Measurements from ENCODE around the gene SORBS1. TPM values are rescaled to one million over a fixed set of nuclear protein-coding genes. Genes with fewer than 3 reads are reported as not detected.

Gene SORBS1
- polyA plus RNA-seq, 10 donors = 49.7 to 107 (median 71.2) TPM

GRCh38 chr10:95462740-95463667, 98.2 kb downstream of the SORBS1 start:
- no peak for DNase-seq

GRCh38 chr10:95461611-95462010, 99.6 kb downstream of the SORBS1 start:
- DNase-seq = no peak

DNA sequence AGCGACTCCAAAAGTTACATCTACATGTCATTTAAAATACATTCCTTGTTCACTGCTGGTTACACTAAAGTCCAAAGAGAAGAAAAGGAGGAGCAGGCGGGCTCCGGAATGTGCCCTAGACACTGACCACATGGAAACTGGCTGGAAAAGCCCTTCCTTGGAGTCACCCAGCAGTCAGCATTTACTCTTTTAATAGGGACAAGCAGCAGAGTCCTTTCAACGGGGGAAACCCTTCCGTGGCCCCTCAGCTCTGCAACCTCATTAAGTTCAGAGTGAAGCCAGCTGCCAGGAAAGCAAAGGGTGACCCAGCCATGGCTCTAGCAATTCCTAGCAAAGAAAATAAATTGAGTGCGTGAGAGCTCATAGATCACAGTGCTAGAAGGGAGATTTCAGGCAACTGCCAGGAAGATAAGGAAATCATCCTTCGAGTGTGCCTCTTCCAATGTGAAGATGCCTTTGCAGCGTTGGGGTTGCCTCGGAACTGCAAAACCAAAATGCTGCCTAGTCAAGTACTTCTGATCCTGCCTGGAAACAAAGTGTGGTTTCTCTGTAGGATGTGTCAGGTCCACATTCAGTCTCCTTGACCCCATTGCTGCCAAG, 101.6 kb downstream of the SORBS1 start:
- peak in 2 of 3 donors; percentile 50 to 70 for DNase-seq

DNA sequence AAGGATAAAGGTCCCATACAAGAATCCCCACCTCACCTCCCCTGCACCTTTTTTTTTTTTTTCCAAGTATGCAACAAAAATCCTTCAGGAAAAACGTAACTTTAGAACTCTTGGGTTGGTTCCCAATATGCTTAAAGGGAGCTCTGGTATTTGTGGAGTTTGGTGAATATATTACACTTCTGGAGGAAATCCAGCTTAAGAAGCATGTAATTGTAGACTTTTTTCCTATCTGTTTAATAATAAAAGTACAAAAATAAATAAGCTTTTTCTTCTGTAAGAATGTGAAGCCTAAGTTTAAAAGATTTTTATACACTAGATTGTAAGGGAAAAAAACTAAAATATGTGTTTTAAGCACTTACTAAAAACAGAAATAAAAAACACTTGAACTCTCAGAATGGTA, 102.3 kb downstream of the SORBS1 start:
- no peak for DNase-seq

DNA sequence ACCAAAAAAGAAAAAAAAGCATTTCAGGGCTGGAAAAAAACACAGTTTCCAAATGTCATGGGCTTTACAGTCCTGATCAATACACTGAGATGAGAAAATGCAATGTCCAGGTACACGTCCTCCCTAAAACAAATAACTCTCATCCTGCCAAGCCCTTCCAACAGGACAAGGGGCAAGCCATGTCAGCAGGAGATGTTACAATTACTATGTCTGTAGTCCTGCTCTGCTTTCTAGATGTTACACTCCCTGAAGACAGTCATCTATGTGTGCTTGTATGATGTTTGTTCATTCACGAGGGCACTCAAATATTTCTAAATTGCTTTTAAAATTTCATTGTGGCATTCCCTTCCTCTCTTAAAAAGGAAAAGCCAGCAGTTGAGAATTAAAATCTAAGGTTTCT, 103.2 kb downstream of the SORBS1 start:
- no peak for DNase-seq

DNA sequence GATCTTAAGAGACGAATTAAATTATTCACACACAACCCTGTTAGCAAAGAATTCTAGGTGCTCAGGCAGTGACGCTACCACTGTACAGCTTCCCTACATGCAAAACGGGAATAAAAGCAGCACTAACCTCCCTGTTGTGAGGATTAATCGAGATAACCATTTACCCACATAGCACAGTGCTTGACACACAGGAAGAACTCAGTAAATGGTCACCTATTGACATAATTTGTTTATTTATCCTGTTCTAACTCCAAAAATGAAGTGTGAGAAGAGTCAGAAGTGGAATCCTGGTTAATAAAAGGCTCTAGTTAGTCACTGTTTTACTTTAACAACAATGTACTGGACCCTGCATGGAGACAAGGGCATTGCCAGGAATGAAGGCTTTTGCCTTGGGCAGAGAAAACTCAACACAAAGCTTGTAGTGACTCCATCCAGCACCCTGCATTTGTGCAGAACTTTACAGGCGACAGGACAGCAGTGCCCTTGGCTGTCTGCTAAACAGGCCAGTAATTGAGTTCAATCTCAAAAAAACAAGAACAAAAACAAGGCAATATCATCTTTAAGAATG, 103.8 kb downstream of the SORBS1 start:
- DNase-seq = no peak

GRCh38 chr10:95456516-95456915, 104.7 kb downstream of the SORBS1 start:
- no peak for DNase-seq

GRCh38 chr10:95454940-95455339, 106.2 kb downstream of the SORBS1 start:
- DNase-seq = no peak

- no peak for DNase-seq
Measured at GRCh38 chr10:95454356-95454755, 106.8 kb downstream of the SORBS1 start.

- no peak for DNase-seq
Measured at GRCh38 chr10:95451568-95452524, 109.3 kb downstream of the SORBS1 start.

GRCh38 chr10:95451150-95451549, 110.0 kb downstream of the SORBS1 start:
- no peak for DNase-seq

GRCh38 chr10:95450188-95450587, 111.0 kb downstream of the SORBS1 start:
- DNase-seq = no peak

GRCh38 chr10:95447685-95448084, 113.5 kb downstream of the SORBS1 start:
- DNase-seq = peak; percentile 47 to 92 (median 69)

GRCh38 chr10:95445837-95446486, 115.2 kb downstream of the SORBS1 start:
- peak in 1 of 3 donors; percentile 49 for DNase-seq

DNA sequence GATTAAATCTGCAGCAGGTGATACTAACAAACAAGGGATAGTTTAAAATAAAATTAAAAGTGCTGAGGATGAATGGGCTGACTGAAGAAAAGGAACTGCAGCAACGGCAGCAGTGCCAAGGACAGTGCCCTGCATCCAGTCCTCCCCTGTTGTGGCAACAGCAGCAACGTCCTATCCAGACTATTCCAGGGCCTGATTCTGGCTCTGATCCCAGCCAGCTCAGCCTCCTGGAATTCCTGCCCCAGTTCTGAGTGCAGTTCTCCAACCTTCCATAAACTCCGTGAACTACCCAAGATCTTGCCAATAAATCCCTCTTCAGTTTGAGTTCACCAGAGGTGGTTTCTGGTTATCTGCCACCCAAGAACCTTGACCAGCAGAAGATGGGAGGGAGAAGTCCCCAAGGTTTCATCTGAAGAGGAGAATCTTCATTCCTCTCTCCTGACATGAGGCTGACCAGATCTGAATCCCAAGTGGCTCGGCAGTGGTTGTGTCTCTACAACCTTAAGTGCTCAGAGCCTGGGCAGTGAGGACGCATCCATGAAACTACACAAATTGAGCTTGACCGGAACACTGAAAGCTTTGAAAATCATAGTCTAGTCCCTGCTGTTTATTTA, 115.8 kb downstream of the SORBS1 start:
- peak in 1 of 3 donors; percentile 56 for DNase-seq

- no peak for DNase-seq
Measured at GRCh38 chr10:95444792-95445191, 116.4 kb downstream of the SORBS1 start.

DNA sequence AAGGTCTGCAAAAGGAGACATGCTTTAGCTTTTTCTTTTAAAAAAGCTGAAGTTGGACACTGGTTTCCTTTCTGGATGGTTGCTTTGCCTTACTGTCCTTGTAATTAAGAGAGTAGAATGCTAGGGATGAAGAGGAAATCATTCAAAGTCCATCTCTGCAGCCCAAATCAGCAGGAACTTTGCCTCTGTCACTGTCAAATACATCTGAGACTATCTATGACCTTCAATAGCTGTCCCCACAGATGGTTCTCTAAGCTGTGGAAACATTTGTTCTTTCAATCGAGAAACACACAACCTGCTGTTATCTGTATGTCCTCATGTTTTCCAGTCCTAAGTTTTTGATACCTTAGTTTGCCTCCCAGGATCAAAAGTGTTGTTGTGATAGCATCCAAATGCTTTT, 117.5 kb downstream of the SORBS1 start:
- no peak for DNase-seq

DNA sequence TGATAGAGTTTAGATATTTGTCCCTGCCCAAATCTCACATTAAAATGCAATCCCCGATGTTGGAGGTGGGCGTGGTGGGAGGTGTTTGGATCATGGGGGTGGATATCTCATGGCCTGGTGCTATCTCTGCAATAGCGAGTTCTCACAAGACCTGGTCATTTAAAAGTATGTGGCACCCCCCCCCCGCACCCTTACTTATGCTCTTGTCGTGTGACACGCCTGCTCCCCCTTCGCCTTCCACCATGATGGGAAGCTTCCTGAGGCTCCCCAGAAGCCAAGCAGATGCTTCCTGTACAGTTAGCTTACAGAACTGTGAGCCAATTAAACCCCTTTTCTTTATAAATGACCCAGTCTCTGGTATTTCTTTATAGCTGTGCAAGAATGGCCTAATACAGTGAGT, 118.8 kb downstream of the SORBS1 start:
- no peak for DNase-seq

GRCh38 chr10:95441547-95441923, 119.6 kb downstream of the SORBS1 start:
- DNase-seq = no peak

- no peak for DNase-seq
Measured at GRCh38 chr10:95440756-95441546, 120.2 kb downstream of the SORBS1 start.

Measured in muscle of back (tissue), 11 donors.